Fibroblast of mammary gland (primary cell): Measurements from ENCODE around the gene ADGRG2.

Experiments
- DNase-seq: peaks from one replicate; pipeline ENCODE4 v3.0.0-alpha.2; 2010; ENCODE audit warnings: low read depth
- H3K4me3 ChIP-seq: 2 replicates; pipeline ENCODE4 v1.5.1; 2011; ENCODE audit warnings: low read depth, mild to moderate bottlenecking, low read length, moderate library complexity; ENCODE audit not compliant: control insufficient read depth
- CTCF ChIP-seq: conservative IDR thresholded peaks from 2 replicates; pipeline ENCODE4 v1.5.1; 2011; ENCODE audit warnings: low read depth, low read length, inconsistent platforms; ENCODE audit not compliant: control insufficient read depth, insufficient read depth

The ADGRG2 gene

GRCh38 chrX:18961686-18962085 is 160.6 kb downstream of the ADGRG2 start:
- TF ChIP-seq CTCF, result no peak
- no peak overlapping the region for H3K4me3 ChIP-seq
- peak; percentile 58 for DNase-seq

DNA sequence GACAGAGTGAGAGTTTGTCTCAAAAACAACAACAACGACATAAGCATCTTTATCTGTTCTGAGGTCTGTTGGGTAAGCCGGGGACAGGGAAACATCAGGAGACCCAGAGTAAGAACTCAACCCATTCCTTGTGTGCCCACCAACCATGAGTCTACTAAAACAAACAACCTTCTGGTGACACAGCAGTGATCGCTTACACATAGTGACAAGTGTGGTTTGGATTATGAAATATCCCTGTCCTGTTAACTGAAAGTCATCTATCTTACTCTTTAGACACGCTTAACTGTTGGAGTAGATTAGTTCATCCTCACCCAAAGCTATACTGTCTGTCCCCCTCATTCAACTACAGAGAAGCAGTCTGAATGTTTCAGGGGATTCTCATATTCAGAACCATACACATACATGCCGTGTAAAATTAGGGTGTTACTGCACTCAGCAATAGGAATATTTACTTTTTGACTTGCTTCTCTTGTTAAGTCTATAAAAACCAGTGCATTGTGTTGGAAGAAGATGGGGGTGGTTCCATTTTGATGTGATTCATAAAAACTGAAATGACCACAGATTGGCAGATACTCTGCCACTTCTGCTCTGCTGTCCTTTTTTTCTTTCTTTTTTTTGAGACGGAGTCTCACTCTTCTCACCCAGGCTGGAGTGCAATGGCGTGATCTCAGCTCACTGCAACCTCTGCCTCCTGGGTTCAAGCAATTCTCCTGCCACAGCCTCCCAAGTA is 165.8 kb downstream of the ADGRG2 start:
- H3K4me3 ChIP-seq, result no peak overlapping the region
- DNase-seq, result no peak
- TF ChIP-seq CTCF, result no peak

DNA sequence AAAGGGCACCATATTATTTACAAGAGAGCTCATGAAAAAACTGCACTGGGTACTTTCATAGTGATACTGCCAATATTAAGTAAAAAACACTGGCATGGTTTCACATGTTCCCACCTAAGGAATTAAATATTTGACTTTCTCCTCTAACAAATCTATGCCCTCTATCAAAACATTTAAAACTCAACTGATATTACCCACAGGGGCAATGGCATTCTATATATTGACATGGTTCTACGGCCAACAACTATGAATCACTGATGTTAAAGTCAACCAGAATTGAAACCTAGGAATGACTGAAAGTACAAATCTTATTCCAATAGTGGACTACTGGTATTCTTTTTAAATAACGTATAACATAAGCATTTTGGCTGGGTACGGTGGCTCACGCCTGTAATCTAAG is 166.6 kb downstream of the ADGRG2 start:
- no peak for TF ChIP-seq CTCF
- DNase-seq, result no peak
- H3K4me3 ChIP-seq, result no peak overlapping the region

DNA sequence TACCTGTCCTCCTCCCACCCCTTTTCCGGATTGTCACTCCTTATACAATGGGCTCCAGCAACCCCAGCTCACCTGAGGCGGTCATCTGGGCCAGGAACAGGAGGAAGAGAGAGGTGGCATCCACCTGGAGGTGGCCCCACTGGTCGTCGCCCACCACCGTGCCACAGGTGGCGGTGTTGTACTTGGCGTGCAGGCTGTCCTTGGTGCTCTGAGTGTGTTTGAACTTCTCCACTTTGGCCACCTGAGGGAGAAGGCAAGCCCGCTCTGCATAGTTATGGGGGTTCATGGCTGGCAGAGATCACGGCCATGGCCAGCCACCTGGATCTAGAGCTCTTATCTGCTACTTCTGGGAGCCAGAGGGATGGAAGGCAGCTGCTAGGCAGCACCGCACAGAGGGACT is 171.2 kb downstream of the ADGRG2 start:
- no peak for DNase-seq
- no peak for TF ChIP-seq CTCF
- H3K4me3 ChIP-seq, result no peak overlapping the region

GRCh38 chrX:18949944-18950301 is 172.3 kb downstream of the ADGRG2 start:
- no peak for DNase-seq
- H3K4me3 ChIP-seq, result no peak overlapping the region
- TF ChIP-seq CTCF, result no peak

DNA sequence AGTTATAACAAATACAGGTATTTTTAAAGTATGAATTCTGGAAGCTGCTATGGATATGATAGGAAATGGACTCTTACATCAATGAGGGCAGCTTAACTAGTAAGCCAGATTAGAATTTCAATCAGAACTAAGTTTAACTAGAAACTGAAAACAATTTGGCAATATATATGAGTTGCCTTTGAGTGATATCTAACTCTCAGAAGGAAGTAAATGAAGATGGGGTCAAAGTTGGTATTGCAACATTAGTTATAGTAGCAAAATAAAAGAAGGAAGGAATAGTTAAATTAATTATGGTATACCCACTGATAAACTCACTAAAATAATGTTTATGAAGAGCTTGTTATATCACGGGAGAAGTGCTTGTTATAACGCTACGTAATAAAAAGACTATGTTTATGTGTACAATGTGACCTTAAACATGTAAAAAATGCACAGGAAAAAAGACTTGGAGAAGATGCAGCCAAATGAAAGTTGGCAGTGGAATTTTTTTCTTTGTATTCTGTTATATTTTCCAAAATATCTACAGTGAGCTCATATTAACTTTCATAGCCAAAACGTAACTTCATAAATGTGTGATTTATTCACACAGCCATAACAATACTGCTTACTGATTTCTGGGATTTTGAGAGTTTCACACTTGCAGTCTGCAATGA is 172.9 kb downstream of the ADGRG2 start:
- H3K4me3 ChIP-seq, result no peak overlapping the region
- no peak for DNase-seq
- no peak for TF ChIP-seq CTCF
